ENCODE data around the gene FAM83D.
A peak's percentile ranks its signal among the peaks of the same experiment; 100 is the strongest.

The FAM83D gene

DNA sequence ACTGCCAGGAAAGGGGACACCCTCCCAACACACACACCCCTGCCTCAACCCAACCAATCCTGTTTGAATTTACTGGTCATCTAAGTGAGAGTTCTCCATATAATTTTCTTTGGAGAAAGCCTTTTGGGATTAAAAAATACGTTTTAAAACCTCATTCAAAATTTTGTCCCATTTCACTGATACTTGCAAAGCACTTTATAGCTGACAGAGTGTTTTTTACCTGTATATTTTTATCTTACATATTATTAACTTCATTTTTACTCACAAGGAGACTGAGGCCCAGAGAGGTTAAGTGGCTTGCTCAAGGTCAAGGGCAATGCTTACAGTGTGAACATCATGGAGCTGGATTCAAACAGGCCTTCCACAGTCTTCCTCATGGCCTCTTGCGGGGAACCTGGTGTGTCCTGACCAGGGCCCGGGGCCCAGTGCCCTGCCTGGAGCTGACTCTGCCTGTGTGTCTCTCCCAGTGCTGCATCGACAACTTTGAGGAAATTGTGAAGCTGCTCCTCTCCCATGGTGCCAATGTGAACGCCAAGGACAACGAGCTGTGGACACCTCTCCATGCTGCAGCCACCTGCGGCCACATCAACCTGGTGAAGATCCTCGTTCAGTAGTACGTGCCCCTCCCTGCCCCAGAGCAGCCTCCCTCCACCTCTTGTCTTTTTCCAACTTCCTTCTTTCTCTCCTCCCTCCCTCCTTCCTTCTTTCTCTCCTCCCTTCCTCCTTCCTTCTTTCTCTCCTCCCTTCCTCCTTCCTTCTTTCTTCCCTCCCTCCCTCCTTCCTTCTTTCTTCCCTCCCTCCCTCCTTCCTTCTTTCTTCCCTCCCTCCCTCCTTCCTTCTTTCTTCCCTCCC, 30.9 kb upstream of the FAM83D start:
- no peak for DNase-seq

DNA sequence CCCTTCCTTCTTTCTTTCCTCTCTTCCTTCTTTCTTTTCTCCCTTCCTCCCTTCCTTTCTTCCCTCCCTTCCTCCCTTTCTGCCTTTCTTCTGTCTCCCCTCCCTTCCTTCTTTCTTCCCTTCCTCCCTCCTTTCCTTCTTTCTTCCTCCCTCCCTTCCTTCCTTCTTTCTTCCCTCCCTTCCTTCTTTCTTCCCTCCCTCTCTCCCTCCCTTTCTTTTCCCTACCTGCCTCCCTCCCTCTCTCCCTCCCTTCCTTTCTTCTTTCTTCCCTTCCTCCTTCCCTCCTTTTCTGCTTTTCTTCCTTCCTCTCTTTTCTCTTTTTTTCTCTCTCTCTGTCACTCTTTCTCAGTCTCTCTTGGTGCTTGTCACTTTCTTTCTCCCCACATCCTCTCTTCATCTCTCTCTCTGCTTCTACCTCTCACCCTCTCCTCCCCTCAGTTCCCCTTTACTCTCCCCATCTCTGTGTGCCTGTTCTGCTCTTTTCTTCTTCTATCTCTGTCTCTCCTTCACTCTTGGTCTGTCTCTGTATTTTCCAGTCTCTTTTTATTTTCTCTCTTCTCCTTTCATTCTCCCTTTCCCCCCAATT, 30.1 kb upstream of the FAM83D start:
- no peak for DNase-seq

DNA sequence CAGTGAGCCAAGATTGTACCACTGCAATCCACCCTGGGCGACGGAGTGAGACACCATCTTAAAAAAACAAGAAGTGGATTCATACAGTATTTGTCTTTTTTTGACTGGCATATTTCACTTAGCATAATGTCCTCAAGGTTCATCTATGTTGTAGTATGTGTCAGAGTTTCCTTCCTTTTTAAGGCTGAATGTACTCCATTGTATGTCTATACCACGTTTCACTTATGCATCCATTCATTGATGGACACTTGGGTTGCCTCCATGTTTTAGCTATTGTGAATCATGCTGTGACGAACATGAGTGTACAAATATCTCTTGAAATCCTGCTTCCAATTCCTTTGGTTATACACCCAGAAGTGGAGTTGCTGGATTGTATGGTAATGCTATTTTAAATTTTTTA, 28.9 kb upstream of the FAM83D start:
- DNase-seq = no peak

DNA sequence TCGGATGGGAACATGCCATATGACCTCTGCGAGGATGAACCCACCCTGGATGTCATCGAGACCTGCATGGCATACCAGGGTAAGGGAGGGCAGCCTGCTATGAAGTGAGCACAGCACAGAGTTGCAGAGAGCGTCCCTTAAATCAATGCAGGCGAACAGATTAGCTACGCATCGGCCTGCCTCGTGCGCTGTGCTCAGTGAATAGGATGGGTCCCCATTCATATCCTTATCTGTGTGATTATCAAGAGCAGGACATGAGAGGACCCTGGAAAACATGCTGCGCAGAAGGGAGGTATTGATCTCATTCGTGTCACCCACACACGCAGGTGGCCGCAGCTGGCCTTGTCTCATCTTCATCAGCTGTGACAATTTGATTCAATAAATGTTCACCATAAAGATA, 25.6 kb upstream of the FAM83D start:
- no peak for DNase-seq

DNA sequence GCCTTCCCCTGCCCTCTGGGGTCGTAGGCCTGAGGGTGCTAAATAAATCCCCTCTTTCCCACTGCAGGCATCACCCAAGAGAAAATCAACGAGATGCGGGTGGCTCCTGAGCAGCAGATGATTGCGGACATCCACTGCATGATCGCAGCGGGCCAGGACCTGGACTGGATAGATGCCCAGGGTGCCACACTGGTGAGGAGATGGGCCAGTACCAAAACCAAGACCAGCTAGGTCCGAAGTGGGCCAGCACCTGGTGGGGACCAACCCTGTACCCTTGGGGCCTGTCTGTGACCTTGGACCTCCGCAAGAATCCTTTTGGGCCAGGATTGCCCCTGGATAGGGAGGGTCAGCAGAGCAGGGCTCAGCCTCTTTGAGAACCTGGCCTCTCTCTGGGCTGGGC, 23.6 kb upstream of the FAM83D start:
- no peak for DNase-seq

DNA sequence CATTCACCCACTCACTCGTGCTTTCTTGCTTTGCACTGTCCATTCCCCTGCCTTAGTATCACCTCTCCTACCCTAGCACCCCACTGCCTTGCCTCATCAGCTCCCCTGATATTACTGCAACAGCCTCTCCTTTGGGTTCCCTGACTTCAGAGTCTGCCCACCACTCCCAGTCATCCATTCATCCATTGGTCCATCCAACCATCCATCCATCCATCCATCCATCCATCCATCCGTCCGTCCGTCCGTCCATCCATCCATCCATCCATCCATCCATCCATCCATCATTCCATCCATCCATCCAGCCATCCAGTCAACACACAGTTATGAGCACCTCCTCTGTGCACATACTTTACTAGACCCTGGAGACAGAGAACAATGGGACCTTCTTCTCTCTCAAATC, 22.9 kb upstream of the FAM83D start:
- no peak for DNase-seq

DNA sequence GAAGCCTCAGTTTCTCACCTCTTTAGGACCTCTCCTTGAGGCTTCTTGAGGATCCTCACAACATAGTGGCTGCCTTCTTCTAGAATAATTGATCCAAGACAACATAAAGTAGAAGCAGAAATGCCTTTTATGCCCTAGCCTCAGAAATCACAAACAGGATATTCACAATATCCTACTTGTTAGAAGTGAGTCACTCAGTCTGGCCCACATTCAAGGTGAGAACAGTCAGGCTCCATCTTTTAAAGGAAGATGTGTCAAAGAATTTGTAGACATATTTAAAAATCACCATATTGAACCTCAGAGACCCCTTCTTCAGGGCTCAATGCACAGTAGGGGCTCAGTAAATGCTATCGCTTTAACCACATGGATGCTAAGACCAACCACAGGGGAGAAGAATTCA, 20.8 kb upstream of the FAM83D start:
- no peak for DNase-seq

DNA sequence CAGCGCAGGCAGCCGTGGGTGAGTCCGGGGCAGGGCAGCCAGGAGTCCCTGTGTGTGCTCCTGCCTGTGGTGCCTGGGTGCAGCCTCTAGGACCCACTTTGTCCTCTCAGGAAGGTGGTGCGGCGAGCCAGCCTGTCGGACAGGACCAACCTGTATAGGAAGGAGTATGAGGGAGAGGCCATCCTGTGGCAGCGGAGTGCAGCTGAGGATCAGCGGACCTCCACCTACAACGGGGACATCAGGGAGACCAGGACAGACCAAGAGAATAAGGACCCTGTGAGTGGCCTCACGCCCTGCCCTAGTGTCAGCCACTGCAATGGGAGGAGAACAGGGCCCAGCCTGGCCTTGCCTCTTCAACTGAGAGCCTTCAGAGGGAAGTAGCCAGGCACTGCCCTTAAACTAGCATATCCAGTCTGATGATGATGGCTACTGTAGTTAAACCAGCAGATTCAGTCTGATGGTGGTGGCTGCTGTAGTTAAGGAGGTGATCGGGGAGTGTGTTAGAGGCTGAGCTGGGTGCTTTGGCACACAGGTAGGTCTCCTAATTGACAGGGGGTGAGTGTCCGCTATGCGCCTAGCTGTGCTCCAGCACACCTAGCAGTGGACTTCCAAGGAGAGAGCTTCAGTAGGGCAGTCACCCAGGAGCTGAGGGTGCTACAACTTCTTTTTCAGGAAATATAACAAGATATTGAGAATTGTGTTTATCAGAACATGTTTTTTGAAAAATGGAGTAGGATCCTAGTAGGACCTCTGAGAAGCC, 18.1 kb upstream of the FAM83D start:
- no peak for DNase-seq

DNA sequence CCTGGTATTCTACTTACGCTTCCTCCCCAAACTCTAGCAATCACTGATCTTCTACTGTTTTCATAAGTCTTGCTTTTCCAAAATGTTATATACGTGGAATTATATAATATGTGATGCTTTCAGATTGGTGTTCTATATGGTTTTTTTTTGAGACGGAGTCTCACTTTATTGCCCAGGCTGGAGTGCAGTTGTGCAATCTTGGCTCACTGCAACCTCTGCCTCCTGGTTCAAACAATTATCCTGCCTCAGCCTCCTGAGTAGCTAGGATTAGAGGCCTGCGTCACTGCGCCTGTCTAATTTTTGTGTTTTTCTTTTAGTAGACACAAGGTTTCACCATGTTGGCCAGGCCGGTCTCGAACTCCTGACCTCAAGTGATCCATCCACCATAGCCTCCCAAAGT, 10.9 kb upstream of the FAM83D start:
- no peak for DNase-seq

DNA sequence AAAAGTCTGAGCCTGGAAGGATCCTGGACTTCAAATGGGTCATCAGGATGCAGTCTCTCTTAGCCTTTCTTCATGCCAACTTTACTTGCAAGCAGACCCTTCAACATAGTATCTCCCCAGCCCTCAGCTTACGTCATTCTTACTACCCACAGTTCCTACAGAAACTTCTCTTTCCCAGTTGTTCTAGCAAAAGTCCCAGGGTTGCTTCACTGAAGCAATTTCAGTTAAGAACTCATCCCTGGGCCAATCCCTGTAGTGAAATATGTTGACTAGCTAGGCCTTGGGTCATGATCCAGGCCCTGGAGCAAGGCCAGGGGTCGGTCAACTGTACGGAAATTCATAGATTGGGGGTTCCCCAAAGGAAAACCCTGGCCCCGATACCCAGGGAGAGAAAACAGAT, 8.6 kb upstream of the FAM83D start:
- DNase-seq = no peak

DNA sequence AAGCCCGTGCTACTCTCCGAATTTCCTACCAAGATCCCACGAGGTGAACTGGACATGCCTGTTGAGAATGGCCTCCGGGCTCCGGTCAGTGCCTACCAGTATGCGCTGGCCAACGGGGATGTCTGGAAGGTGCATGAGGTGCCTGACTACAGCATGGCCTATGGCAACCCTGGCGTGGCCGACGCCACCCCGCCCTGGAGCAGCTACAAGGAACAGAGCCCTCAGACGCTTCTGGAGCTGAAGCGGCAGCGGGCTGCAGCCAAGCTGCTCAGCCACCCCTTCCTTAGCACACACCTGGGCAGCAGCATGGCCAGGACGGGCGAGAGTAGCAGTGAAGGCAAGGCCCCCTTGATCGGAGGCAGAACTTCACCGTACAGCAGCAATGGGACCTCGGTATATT, 8.0 kb upstream of the FAM83D start:
- no peak for DNase-seq

DNA sequence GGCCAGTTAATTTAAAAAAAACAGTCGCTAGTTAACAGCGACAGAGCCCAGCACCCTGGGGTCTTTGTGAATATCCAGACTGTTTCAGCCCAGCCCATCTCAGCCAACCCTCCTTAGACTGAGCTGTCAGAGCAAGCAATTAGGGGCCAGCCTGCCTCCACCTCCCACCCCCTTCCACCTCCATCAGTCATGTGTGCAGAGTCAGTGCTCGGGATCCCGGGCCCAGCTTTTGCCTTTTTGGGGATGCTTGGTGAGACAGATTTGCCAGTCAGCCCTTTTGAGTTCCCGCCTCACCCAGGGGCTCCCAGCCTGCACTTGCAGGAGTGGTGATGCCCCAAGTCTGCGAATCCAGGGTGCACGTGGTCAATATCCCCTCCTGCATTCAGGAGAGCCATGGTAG, 6.5 kb upstream of the FAM83D start:
- DNase-seq = no peak

DNA sequence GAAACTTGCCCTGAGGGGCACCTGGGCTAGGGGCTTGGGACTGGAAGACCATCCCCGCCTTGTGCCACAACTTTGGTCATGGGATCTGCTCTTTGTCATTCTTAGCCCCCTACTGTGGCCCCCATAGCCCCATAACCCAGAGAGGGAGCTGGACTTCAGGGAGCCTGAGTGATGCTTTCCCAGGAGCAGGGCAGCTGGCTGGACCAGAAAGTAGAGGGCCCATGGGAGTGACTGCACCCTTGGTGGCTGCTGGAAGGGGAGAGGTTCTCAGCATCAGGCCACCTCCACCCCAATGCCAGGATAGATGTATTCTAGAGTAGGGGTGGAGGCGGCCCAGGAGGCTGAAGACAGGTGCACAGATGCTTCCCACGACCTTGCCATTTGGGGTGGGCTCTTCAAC, 5.8 kb upstream of the FAM83D start:
- DNase-seq = no peak

DNA sequence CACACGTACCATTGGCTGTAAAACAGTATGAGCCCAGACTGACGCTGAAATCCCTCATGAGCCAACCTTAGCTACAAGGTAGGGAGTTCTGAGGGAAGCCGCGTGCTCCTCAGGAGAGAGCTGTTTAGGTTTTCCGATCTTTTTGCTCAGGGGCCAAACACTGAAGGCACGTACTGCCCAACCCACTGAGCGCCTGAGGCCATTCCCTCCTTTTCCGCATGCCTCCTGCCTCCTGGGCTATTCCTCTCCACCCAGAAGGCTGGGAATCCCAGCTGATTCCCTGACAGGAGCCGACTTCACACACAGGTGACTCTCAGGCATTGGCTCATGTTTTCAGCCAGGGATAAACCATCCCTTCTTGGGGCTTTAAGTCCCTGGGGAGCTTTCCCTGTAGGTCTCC, 5.4 kb upstream of the FAM83D start:
- DNase-seq = no peak

DNA sequence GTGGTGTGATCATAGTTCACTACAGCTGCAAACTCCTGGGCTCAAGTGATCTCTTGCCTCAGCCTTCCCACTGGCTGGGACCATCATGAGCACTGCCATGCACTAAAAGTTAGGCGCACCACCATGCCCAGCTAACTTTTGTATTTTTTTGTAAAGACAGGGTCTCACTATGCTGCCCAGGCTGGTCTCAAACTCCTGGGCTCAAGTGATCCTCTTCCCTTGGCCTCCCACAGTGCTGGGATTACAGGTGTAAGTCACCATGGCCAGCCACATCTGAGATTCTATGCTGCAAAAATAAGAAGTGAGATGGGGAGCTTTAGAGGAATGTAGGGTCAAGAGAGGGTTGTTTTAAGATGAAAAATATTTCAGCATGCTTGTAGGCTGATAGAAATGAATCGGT, 1.5 kb upstream of the FAM83D start:
- no peak for DNase-seq

DNA sequence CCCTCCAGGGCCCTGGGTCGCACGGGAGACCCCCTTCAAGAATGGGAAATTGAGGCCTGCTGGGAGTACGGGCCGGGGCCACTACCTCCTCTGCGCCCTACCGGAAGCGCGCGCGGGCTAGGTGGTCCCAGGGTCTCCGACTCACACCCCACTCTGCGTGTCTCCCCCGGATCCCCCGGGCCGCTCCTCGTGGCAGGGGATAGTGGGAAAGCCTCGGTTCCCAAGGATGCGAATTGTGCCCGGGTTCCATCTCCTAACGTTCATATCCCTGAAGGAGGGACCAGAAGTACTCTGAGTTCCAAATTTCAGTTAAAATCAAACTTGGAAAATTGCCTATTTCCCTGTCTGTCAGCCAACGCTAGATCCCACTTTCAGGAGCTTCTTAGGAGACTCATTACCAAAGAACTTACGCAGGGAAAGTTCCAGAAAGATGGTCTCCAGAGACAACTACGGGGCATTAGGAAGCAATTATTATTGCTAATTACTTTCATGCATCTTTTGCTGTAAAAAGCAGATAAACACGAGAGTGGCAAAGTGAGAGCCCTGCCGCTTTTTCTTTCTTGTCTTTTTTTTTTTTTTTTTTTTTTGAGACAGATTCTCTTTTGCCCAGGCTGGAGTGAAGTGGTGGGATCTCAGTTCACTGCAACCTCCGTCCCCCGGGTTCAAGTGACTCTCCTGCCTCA, 858 bp downstream of the FAM83D start:
- DNase-seq = no peak

DNA sequence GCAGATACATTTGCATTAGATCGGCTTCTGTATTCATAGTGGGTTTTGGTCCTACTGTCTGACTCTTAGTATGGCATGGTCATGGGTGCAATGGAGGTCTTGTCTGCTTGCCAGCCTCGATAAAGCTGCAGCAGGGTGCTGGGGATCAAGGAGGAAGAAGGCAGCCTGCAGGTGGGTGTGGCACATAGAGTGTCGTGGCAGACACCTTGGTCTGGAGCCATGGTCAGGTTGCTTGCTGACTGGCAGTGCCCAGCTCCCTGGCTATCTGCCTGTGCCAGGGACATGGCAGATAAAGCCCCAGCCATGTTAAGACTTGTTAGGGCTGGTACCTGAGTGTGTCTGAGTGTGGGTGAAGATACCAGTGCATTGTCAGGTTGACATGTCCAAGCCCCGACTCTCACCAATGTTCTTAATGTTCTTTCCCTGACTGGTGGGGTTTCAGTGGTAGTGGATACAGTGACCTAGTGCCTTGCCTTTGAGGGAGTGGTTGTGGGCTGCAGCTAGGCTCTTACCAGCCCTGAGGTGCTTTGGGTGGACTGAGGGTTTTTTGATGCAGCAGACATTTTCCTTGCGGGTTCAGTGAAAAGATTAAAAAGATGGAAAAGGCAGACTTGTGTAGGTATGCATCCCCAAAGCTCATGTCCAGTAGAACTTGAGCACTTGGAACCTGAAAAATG, 1.8 kb downstream of the FAM83D start:
- peak; percentile 68 for DNase-seq

DNA sequence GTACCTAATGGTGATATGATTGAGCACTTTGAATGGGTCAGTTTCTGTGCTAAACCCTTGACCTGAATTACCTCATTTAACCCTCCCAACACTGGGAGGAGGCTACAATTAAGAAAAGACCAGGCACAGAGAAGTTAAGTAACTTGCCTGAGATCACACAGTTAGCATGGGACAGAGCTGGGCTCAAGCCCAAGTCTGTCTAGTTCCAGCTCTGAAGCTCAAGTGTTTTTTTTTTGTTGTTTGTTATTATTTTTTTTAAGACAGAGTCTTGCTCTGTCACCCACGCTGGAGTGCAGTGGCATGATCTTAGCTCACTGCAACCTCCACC, 4.0 kb downstream of the FAM83D start:
- DNase-seq = no peak

DNA sequence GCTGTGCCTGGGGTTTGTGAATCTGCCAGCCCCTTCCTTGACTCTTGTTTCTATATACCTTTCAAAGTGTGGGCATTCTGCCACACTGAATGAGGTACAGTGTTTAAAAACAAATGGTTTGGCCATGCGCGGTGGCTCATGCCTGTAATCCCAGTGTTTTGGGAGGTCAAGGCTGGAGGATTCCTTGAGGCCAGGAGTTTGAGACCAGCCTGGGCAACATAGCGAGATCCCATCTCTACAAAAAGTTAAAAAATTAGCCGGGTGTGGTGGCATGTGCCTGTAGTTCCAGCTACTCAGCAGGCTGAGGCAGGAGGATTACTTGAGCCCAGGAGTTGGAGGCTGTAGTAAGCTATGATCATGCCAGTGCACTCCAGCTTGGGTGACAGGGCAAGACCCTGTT, 5.8 kb downstream of the FAM83D start:
- no peak for DNase-seq

DNA sequence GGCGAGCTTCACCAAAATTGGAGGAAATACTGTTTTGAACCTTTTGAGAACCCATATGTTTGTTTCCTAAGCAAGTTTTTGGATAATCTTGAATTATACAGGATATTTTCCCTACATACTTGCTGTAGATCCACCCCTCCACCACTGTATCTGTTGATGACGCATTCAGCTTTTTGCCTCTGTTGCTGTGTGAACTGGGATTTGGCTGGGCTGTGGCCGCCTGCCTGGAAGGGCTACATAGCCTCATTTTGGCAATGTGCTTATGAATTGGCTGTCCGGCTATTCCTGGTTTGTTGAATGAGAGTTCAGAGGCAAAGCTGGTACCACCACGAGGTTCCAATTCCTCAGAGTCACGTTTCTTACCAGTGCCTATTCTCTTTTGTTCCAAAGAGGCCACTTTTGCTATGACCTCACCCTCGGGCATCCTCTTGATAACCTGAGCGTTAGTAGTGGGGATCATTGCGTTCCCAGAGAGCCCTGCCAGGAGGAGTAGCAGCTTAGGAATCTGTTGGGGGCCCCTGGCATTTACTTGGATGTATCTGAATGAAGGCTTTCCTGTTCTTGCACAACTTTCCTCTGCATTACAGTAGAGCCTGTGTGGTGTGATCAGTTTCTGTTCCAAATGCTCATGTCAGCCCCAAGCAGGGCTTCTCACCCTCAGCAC, 6.4 kb downstream of the FAM83D start:
- DNase-seq = no peak

DNA sequence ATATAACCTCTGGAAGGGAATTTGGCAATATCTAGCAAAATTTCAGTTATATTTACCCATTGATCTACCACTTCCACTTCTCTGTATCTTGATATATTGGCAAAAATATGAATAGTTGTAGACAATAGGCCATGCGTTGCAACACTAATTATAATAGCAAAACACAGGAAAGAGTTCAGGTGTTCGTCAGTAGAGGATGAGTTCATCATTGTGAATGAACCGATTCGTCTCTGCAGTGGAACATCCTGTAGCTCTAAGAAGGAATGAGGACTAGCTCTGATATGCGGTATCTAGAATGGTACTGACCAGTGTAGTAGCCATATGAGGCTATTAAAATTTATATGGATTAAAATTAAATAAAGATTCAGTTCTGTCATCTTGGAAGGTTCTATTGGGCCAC, 8.3 kb downstream of the FAM83D start:
- no peak for DNase-seq

DNA sequence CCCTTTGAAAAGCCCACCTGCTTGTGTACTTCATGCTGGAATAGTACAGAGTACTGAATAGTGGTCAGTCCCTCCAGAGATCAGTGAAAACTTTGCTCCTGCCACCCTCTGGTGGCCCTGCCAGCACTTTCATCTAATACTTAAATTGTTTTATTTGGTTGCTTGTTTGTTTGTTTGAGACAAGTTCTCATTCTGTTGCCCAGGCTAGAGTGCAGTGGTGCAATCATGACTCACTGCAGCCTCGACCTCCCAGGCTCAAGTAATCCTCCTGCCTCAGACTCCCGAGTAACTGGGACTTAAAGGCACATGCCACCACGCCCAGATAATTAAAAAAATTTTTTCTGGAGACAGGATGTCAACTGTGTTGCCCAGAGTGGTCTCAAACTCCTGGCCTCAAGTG, 9.1 kb downstream of the FAM83D start:
- DNase-seq = peak; percentile 41

DNA sequence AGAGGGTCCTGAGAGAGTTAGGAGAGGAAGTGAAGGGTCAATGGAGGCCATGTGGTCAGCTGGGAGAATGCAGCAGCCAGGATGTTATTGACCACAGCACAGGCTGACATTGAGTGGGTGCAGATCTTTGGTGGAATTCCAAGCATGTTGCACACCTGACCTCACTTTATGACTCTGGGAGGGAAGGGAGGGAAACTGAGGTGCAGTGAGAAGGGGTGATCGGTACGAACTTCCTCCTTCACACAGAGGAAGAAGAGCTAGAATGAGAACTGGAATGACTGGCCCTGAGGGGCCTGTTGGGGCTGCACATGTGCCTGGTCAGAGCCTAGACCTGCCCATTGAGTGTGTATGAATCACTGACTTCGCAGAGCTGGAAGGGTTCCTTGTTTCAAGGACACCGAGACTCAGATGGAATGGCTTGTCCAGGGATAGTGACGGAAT, 9.8 kb downstream of the FAM83D start:
- no peak for DNase-seq
